RWPE1 (cell line): ENCODE measurements around the gene STAT5B.

Experiments used
- CTCF ChIA-PET: fragments of 350-600 bp; sonication (Branson Sonifier 250); formaldehyde crosslinking; extraction: SDS; loops from one replicate; lab custom pipeline; 2021; lab: Yijun Ruan, JAX
- POLR2A ChIA-PET: fragments of 400-600 bp; formaldehyde crosslinking; extraction: SDS; loops from one replicate; lab custom pipeline; 2020; ENCODE audit warnings: antibody characterized with exemption; ENCODE audit not compliant: low non-redundant PET; lab: Yijun Ruan, JAX
- DNase-seq: peaks from one replicate; pipeline ENCODE4 v3.0.0; 2012; ENCODE audit warnings: low spot score
- H3K27ac ChIP-seq: fragments of 450-650 bp; 2 replicates; pipeline ENCODE4 v1.5.1; 2017
- CTCF ChIP-seq: fragments of 450-650 bp; conservative IDR thresholded peaks from 2 replicates; pipeline ENCODE4 v1.5.1; 2017; ENCODE audit warnings: low read depth, mild to moderate bottlenecking

The STAT5B gene

GRCh38 chr17:42287977-42288802, 12.0 kb upstream of the STAT5B start, which contains the start of gene STAT5A:
Gene STAT5A (plus strand): TSS chr17:42288498. CDS start chr17:42289412, 914 bp downstream.
- no peak for TF ChIP-seq CTCF
- CTCF ChIA-PET = interaction anchor here (2.3 kb wide), 1 partner anchor 24 kb away, joined by 9 read pairs; no protein-coding TSS in a partner anchor
- peak; percentile 65 for DNase-seq
- H3K27ac ChIP-seq = peak within 1 kb of the TSS; percentile 53; the same call in 1 of the 2 replicates
- POLR2A ChIA-PET = no interaction called here

- TF ChIP-seq CTCF = no peak
- DNase-seq = no peak
- POLR2A ChIA-PET = no interaction called here
- CTCF ChIA-PET = interaction anchor here (1.1 to 2.3 kb wide), 2 partner anchors 15 to 25 kb away, joined by 4 to 9 read pairs; no protein-coding TSS in a partner anchor
- H3K27ac ChIP-seq = peak overlapping the region; percentile 53; the same call in 1 of the 2 replicates
Observed at GRCh38 chr17:42287305-42287976, 11.2 kb upstream of the STAT5B start.

GRCh38 chr17:42286411-42287221, 10.4 kb upstream of the STAT5B start:
- peak overlapping the region; percentile 53 for H3K27ac ChIP-seq
- POLR2A ChIA-PET = no interaction called here
- no peak for TF ChIP-seq CTCF
- CTCF ChIA-PET = interaction anchor here (0.6 to 1.1 kb wide), 3 partner anchors 14 to 1382 kb away, joined by 3 to 5 read pairs (median 4); no protein-coding TSS in a partner anchor
- DNase-seq = no peak

- POLR2A ChIA-PET = no interaction called here
Observed at GRCh38 chr17:42285346-42286050, 9.3 kb upstream of the STAT5B start.

GRCh38 chr17:42284566-42284965, 8.4 kb upstream of the STAT5B start:
- POLR2A ChIA-PET = no interaction called here
- CTCF ChIA-PET = no interaction called here

More at GRCh38 chr17:42285346-42286050, 9.3 kb upstream of the STAT5B start:
- H3K27ac ChIP-seq = peak overlapping the region; percentile 53; the same call in 1 of the 2 replicates
- CTCF ChIA-PET = no interaction called here
- DNase-seq = no peak
- no peak for TF ChIP-seq CTCF

More at GRCh38 chr17:42284566-42284965, 8.4 kb upstream of the STAT5B start:
- no peak overlapping the region for H3K27ac ChIP-seq
- no peak for TF ChIP-seq CTCF
- DNase-seq = no peak
